Activated CD8-positive, alpha-beta T cell treated with anti-CD3 and anti-CD28 coated beads, Interleukin-2, amount 10 ng/mL, durations not matched to agents 7 days and 5 days (primary cell): Measurements from ENCODE around the gene LRRC10B. TPM values are rescaled to one million over a fixed set of nuclear protein-coding genes. Genes with fewer than 3 reads are reported as not detected.

Experiments
- ATAC-seq: fragments of 150-1000 bp; cut with Tn5 transposase; one replicate; pipeline ENCODE4 v1.10.0; 2021; ENCODE audit warnings: moderate library complexity
- CTCF ChIA-PET: fragments of 350-600 bp; sonication (Branson Sonifier 250); formaldehyde crosslinking; loops from one replicate; lab custom pipeline; 2021; ENCODE audit warnings: antibody characterized with exemption; lab: Charles Lee
- POLR2A ChIA-PET: fragments of 350-600 bp; sonication (Branson Sonifier 250); formaldehyde crosslinking; loops from one replicate; lab custom pipeline; 2021; ENCODE audit warnings: antibody characterized with exemption; lab: Charles Lee
- DNase-seq: peaks from one replicate; pipeline ENCODE4 v3.0.0-alpha.2; 2020
- H3K27ac Mint-ChIP-seq: one replicate; pipeline ENCODE4 v1.8.0; 2021; ENCODE audit warnings: mild to moderate bottlenecking, mixed read lengths
- H3K27me3 Mint-ChIP-seq: one replicate; pipeline ENCODE4 v1.8.0; 2021; ENCODE audit warnings: low read depth, mixed read lengths
- H3K36me3 Mint-ChIP-seq: one replicate; pipeline ENCODE4 v1.8.0; 2021; ENCODE audit warnings: low read depth, mixed read lengths
- H3K4me1 Mint-ChIP-seq: one replicate; pipeline ENCODE4 v1.8.0; 2021; ENCODE audit warnings: low read depth, mixed read lengths
- H3K4me3 Mint-ChIP-seq: one replicate; pipeline ENCODE4 v1.8.0; 2021; ENCODE audit warnings: mild to moderate bottlenecking, mixed read lengths
- H3K9me3 Mint-ChIP-seq: one replicate; pipeline ENCODE4 v1.8.0; 2022; ENCODE audit warnings: mixed read lengths; ENCODE audit not compliant: insufficient read depth
- total RNA-seq, 2 experiments: library from RNA; stranded (reverse); gene quantifications; one replicate each; pipeline ENCODE4 v1.2.3, GENCODE V29; 2021

LRRC10B gene
- total RNA-seq, 2 experiments from 2014 or later, result not detected

DNA sequence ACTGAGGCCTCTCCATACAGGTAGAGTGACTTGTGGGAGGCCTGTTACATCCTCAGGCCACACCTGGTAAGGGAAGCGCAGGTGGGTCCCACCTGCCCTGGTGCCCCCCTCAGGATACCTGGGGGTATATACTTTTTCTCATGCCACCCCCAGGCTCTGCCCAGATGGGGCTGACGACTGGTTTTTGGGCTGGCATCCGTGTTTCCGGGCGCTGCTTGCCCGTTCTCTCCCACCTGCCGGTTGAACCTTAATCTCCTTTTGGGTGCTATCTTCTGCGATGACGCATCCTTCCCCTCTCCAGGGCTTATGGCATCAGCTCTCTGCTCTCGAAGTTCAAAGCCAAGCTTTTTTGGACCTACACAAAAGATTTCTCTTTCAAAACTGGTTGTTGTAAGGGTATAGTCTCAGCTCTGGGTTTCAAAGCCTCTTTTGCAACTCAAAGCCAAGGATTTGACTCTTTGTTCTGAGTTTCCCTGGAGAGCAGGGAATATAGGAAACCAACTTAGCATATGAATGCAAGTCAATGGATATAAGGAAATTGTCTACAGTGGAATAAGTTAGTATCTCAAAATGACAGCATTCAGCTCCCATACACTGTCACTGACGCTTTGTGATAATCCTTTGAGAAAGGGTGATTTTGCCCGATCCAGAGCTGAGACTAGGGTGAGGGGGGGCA lies 8.6 kb upstream of the LRRC10B start:
- no peak for DNase-seq
- Mint-ChIP-seq H3K27me3 (peaks cover 12% of the 10 kb centered on the region), H3K27ac (no peak overlapping the region), H3K9me3 (no peaks in the 10 kb centered on the region), H3K4me1 (peaks cover 4% of the 10 kb centered on the region), H3K4me3 (no peak overlapping the region), H3K36me3 (no peaks in the 10 kb centered on the region)
- ChIA-PET CTCF (interaction anchor here (1.8 to 4.9 kb wide), 3 partner anchors 9 to 139 kb away, joined by 5 to 31 read pairs (median 5); partner anchors contain the start of gene LRRC10B), POLR2A (no interaction called here)
- no peak for ATAC-seq

DNA sequence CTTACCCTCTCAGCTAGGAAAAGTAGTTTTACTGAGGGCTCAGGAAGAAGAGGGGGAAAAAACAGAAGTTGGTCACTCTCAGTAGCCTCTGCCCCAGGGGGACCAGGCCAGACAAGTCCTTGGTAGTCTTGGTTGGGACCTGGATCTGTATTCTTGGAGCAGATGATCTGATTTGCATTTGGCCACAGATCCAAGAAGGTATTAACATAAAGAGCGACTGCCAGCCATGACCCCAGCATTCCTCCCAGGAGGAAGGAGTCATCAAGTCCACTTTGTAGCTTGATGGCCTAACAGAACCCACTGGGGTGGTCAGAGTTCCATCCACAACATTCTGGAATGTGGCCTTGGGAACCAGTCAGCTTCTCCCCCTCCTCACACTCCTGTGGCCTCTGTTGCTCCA lies 6.0 kb upstream of the LRRC10B start:
- no peak for ATAC-seq
- Mint-ChIP-seq H3K27ac (no peak overlapping the region), H3K4me3 (no peak overlapping the region), H3K27me3 (peaks cover 24% of the 10 kb centered on the region), H3K9me3 (no peaks in the 10 kb centered on the region), H3K36me3 (no peaks in the 10 kb centered on the region), H3K4me1 (peaks cover 4% of the 10 kb centered on the region)
- ChIA-PET CTCF (interaction anchor here (1.0 to 4.9 kb wide), 5 partner anchors 15 to 79 kb away, joined by 3 to 31 read pairs (median 3); a partner anchor contains a TSS), POLR2A (no interaction called here)
- no peak for DNase-seq

DNA sequence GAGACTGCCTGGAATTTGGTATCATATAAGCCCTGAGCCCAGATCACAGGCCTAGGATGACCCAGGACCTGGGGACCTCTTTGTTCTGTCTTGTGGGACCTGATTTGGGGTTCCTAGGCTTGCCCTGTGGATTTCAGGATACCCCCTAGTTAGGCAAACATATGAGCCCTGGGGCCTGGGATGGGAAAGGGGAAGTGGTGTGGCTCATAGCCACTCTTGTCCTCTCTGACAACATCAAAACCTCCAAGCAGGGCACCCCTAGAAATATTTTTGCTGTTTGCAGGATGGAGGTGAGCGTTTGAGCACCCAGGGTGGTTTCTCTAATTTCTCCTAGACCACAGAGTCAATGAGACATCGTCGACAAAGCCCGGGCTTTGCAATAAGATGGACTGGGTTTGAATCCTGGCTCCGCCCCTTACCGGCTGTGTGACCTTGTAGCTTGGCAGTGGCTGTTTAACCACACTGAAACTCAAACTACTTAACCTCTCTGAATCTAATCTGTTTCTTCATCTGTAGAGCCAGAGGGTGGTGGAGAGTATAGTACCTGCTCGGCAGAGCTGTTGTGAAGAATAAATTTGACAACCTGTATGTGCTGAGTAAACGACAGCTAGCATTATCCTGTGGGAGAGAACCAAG lies 5.3 kb upstream of the LRRC10B start:
- H3K9me3 Mint-ChIP-seq, result no peaks in the 10 kb centered on the region
- ATAC-seq (no peak), DNase-seq (no peak)
- H3K36me3 Mint-ChIP-seq, result no peaks in the 10 kb centered on the region
- CTCF ChIA-PET, result interaction anchor here (1.0 to 4.9 kb wide), 3 partner anchors 14 to 78 kb away, joined by 3 to 31 read pairs (median 3); no protein-coding TSS in a partner anchor
- H3K4me3 Mint-ChIP-seq, result no peak overlapping the region
- POLR2A ChIA-PET, result no interaction called here
- no peak overlapping the region for H3K27ac Mint-ChIP-seq
- H3K4me1 Mint-ChIP-seq, result peaks cover 10% of the 10 kb centered on the region
- peaks cover 31% of the 10 kb centered on the region for H3K27me3 Mint-ChIP-seq

DNA sequence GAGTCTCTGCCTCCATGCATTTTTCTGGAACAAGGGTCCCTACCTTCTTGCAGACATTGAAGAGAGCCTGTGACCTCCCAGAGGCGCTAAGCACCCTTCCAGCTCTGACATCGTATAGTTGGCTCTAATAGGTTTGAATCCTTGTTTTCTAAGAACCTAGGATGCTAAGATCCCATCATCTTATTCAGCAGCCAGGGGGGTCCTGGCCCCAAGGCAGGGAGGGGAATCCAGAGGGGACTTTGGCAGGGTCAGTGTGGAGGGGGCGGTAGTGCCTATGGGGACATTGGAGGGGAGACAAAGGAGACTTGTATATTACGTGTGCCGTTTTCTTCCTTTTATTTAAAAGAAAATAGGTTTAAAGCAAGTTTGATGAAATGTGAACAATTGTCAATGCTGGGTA lies 3.4 kb upstream of the LRRC10B start:
- peaks cover 13% of the 10 kb centered on the region for H3K4me1 Mint-ChIP-seq
- H3K27ac Mint-ChIP-seq, result no peak overlapping the region
- DNase-seq (no peak), ATAC-seq (no peak)
- ChIA-PET CTCF (interaction anchor here (1.0 to 4.9 kb wide), 2 partner anchors 12 to 143 kb away, joined by 3 to 32 read pairs; partner anchors contain the start of gene TMEM138), POLR2A (no interaction called here)
- peaks cover 32% of the 10 kb centered on the region for H3K27me3 Mint-ChIP-seq
- no peak overlapping the region for H3K4me3 Mint-ChIP-seq
- H3K36me3 Mint-ChIP-seq, result no peaks in the 10 kb centered on the region
- H3K9me3 Mint-ChIP-seq, result no peaks in the 10 kb centered on the region

DNA sequence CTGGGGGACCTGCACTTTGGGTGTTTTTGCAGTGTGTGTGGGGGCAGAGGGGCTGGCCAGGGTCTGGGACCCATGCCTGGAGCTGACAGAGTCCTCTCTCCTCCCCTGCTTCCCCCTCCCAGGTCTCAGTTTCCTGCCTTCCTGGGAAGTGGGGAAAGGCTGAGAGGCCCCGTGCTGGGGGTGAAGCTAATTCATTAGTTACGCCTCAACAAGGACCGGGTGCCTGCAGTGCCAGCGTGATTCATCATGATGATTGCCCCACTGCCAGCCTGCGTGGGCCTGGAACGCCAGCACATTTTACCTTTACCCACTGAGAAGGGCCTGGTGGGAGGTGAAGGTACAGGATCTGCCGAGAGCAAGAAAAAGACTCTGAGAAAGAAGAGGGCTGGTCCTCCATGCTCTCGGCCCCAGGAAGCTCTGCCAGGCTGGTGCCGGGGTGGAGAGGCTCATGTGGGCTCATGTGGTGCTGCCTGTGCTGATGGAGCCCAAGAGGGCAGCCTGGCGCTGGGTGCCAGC lies 2.9 kb upstream of the LRRC10B start:
- Mint-ChIP-seq H3K9me3 (no peaks in the 10 kb centered on the region), H3K27me3 (peaks cover 36% of the 10 kb centered on the region), H3K36me3 (no peaks in the 10 kb centered on the region), H3K27ac (no peak overlapping the region), H3K4me1 (peaks cover 13% of the 10 kb centered on the region), H3K4me3 (no peak overlapping the region)
- ChIA-PET POLR2A (no interaction called here), CTCF (interaction anchor here (1.0 to 4.9 kb wide), 2 partner anchors 11 to 143 kb away, joined by 3 to 32 read pairs; partner anchors contain the start of gene TMEM138)
- DNase-seq (no peak), ATAC-seq (no peak)

DNA sequence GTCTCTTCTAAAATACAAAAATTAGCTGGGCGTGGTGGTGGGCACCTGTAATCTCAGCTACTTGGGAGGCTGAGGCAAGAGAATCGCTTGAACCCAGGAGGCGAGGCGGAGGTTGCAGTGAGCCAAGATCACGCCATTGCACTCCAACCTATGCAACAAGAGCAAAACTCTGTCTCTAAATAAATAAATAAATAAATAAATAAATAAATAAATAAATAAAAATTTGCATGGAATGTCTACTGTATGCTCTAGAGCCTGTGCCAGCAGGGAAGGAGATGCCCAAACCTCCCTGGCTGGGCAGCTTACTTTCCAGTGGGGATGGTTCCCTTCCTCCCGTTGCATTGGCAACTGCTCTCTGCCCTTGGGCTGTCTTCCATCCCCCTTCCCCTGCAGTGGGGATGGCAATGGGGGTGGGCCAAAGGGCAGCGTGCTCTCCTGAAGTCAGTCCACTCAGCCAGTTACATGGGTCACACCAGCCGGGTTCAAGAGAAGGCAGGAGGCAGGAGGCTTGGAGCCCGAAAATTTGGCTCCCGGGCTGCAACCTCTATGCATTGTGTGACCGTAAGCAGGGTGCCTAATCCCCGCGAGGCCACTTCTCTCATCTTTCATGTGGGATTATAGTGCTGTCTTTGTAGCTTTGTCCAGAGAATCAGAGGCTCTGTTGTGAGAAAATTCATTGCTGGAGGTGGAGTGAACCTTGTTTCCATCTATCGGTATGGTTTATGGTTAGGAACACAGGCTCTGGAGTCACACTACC lies 1.4 kb upstream of the LRRC10B start:
- H3K4me1 Mint-ChIP-seq, result peaks cover 13% of the 10 kb centered on the region
- ChIA-PET POLR2A (no interaction called here), CTCF (interaction anchor here (1.4 to 4.9 kb wide), 2 partner anchors 10 to 29 kb away, joined by 5 to 32 read pairs; no protein-coding TSS in a partner anchor)
- ATAC-seq, result no peak
- DNase-seq, result no peak
- H3K27ac Mint-ChIP-seq, result no peak overlapping the region
- no peaks in the 10 kb centered on the region for H3K9me3 Mint-ChIP-seq
- peak overlapping the region; percentile 54 for H3K4me3 Mint-ChIP-seq
- no peaks in the 10 kb centered on the region for H3K36me3 Mint-ChIP-seq
- peaks cover 42% of the 10 kb centered on the region for H3K27me3 Mint-ChIP-seq

DNA sequence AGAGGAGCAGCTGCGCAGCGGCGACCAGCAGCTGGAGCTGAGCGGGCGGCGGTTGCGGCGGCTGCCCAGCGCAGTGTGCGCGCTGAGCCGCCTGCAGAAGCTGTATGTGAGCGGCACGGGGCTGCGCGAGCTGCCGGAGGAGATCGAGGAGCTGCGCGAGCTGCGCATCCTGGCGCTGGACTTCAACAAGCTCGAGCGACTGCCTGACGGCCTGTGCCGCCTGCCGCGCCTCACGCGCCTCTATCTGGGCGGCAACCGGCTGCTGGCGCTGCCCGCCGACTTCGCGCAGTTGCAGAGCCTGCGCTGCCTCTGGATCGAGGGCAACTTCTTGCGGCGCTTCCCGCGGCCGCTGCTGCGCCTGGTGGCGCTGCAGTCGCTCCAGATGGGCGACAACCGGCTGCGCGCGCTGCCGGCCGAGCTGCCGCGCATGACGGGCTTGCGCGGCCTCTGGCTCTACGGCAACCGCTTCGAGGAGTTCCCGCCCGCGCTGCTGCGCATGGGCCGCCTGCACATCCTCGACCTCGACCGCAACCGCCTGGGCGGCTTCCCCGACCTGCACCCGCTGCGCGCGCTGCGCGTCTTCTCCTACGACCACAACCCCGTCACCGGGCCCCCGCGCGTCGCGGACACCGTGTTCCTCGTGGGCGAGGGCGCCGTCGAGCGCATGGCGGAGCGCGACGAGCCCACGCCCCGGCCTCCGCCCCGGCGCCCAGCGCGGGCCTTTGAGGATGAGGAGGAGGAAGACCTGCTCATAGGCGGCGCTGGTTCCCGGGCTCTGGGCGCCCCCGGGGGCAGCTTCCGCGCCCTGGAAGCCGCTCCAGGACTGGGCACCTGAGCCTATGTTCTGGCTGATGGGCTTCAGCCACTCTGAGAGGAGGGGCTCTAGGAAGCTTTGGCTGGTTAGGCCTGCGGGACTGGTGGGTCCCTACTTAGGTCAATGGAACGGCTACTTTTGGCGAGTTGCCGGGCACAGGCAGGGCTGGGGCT lies 787 bp downstream of the LRRC10B start:
- Mint-ChIP-seq H3K27ac (no peak overlapping the region), H3K9me3 (no peaks in the 10 kb centered on the region), H3K27me3 (peaks cover 36% of the 10 kb centered on the region), H3K36me3 (no peaks in the 10 kb centered on the region), H3K4me1 (peaks cover 9% of the 10 kb centered on the region), H3K4me3 (peak overlapping the region; percentile 34)
- ChIA-PET CTCF (interaction anchor here (0.6 to 4.9 kb wide), 9 partner anchors 8 to 130 kb away, joined by 3 to 32 read pairs (median 3); no protein-coding TSS in a partner anchor), POLR2A (no interaction called here)
- DNase-seq, result peak; percentile 78
- peak; percentile 83 for ATAC-seq

DNA sequence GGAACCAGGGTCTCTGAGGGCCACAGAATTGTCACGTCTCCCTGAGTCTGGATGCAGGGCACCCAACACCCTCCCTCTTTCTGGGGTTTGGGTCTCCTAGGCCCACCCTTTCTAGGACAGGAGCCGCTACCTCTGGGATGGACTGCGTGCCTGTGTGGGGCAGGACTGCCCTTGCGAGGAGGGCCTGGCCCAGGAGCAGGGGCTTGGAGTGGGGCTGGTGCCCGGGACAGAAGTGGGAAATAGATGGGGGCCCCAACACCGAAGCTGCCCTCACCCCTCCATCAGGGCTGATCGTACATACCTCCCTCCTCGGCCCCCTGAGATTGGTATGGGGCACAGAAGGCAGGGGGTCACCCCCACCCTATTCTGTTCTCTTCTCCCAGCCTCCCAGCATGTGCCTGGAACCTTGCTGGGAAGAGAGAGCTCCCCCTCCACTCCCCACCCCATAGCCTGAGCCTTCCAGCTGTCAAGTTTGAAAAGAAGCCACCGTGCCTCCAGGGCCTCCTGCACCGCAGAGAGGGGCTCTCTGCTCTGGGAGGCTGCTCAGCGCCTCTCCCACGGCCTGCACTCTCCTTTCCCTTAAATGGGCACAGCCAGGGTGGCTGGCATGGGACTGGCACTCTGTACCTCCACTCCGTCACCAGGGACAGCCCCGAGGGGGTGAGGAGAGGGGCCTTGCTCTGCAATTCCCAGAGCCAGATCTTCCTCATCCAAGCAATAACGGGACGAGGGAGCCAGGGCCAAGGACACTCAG lies 1.8 kb downstream of the LRRC10B start:
- no peak for DNase-seq
- POLR2A ChIA-PET, result no interaction called here
- H3K36me3 Mint-ChIP-seq, result no peaks in the 10 kb centered on the region
- H3K27me3 Mint-ChIP-seq, result peaks cover 32% of the 10 kb centered on the region
- H3K27ac Mint-ChIP-seq, result no peak overlapping the region
- peak overlapping the region; percentile 5 for H3K4me3 Mint-ChIP-seq
- H3K4me1 Mint-ChIP-seq, result peaks cover 9% of the 10 kb centered on the region
- CTCF ChIA-PET, result interaction anchor here (0.9 to 1.6 kb wide), 3 partner anchors 27 to 72 kb away, joined by 3 to 7 read pairs (median 3); no protein-coding TSS in a partner anchor
- ATAC-seq, result no peak
- no peaks in the 10 kb centered on the region for H3K9me3 Mint-ChIP-seq

DNA sequence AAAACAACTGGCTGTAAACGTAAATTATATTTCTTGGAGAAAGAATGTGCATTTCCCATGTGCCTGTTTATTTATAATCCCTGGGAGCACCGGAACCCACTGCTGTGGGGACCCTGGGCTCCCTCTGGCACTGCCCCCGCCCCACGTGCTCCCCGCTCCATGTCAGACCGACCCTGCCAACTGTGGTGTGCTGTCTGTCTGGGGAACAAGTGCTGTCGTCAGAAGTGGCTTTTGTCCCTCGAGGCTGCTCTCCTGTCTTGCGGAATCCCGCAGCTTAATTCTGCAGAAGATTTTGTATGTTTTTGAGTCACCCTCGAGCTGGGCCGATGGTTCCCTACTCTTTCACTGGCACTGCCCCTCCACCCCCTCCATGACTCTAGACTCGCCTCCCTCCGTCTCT lies 2.4 kb downstream of the LRRC10B start:
- H3K4me3 Mint-ChIP-seq, result no peak overlapping the region

DNA sequence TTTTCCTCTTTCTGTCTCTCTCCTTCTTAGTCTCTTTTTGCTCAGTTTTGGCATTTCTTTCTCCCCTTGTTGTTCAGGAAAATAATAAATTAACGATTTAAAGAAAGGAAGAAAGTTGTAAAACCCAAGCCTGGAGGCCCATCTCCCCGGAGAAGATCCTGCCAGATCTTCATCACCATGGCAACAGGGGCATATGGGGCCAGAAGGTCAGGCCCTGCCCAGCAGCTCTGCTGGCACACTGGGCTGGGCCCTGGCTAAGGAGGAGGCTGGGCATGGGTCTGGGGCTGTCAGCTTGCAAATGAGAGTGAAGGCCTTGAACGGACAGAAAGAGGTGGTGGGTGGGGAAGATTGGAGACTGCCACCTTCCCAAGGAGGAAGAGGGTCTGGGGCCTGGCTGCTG lies 2.8 kb downstream of the LRRC10B start:
- peaks cover 28% of the 10 kb centered on the region for H3K27me3 Mint-ChIP-seq
- CTCF ChIA-PET, result interaction anchor here (1.3 to 1.5 kb wide), 2 partner anchors 21 to 65 kb away, joined by 4 to 5 read pairs; no protein-coding TSS in a partner anchor
- ATAC-seq (no peak), DNase-seq (no peak)
- no peak overlapping the region for H3K4me3 Mint-ChIP-seq
- H3K4me1 Mint-ChIP-seq, result peaks cover 9% of the 10 kb centered on the region
- H3K27ac Mint-ChIP-seq, result no peak overlapping the region
- H3K36me3 Mint-ChIP-seq, result no peaks in the 10 kb centered on the region
- no peaks in the 10 kb centered on the region for H3K9me3 Mint-ChIP-seq
- POLR2A ChIA-PET, result no interaction called here

More for the DNA sequence above, 2.4 kb downstream of the LRRC10B start:
- DNase-seq (no peak), ATAC-seq (no peak)
- no peaks in the 10 kb centered on the region for H3K9me3 Mint-ChIP-seq
- no peaks in the 10 kb centered on the region for H3K36me3 Mint-ChIP-seq
- peaks cover 9% of the 10 kb centered on the region for H3K4me1 Mint-ChIP-seq
- POLR2A ChIA-PET, result no interaction called here
- CTCF ChIA-PET, result interaction anchor here (1.3 kb wide), 1 partner anchor 21 kb away, joined by 4 read pairs; no protein-coding TSS in a partner anchor
- H3K27ac Mint-ChIP-seq, result no peak overlapping the region
- H3K27me3 Mint-ChIP-seq, result peaks cover 30% of the 10 kb centered on the region
